ENCODE measurements around the gene RTN1.

Gene RTN1

DNA sequence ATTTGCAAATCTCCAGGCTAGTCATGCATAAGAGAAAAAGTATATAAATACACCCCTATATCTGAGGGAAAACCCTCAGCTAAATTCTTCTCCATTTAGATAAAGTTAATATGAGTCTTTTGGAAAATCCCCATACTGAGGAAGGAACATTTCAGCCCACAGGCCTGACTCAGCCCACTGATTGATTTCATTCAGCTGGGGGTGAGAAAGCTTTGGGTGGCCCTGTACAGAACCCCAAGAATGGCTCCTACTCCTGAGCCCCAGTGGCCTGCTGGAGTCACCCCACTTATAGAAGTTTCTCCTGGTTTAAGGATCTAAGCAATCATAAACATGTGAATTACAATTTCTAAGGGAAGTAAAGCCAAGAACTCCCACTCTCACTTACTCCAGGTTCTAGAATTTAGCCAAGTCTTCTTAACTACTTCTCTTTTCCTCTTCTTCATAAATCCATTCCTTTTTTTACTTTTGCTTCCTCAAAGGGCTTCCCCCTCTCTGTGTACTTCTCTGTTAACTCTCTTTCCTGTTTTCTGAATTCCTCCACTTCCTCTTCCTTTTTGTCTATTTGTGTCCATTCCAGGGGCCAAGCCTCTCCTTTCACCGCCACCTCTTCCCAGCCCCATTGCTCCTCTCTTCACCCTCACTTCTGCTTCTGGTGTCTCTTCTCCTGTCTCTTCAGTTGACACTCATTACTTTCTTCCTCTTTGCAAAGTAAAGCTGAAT is 21.0 kb downstream of the RTN1 start:
- no peak for DNase-seq

- DNase-seq, result no peak
These were observed 21.9 kb downstream of the RTN1 start for GRCh38 chr14:59848671-59849070.

DNA sequence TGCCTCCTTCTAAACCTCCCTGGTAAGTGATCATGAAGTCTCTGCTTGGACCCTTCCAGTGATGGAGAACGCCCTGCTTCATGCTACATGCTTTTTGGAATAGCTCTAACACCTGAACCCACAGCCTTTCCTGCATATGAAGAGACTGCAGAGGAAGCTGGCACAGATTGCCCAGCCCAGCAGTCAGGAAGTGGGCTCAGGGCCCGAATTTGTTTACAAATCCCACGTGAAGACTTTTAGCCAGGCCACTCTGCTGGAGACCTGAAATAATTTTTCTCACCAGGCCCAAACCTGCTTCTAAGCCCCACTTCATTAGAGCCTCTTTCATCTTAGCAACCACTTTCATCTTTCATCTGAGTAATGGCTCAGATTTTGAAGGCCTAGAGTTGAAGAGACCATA is 22.9 kb downstream of the RTN1 start:
- DNase-seq, result no peak

DNA sequence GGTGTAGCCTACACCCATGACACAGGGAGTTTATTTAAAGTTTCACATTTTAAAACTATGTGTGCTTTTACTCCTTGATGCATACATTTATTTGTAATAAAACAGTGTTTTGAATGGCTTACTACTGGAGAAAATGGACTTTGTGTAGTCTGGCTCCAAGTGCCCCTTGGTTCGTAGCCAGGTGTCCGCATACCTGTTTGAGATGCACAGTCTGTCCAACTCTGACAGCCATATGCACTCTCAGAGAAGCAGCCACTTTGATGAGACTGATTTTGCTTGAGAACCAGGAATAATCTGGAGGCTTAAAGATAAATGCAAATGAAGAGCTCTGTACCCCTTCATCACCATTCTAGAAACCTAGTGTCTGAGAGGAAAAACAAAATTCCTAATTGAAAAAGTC is 24.0 kb downstream of the RTN1 start:
- no peak for DNase-seq

GRCh38 chr14:59845245-59845644 is 25.3 kb downstream of the RTN1 start:
- DNase-seq, result no peak

- no peak for DNase-seq
These were observed 26.3 kb downstream of the RTN1 start for GRCh38 chr14:59844186-59844812.

GRCh38 chr14:59836116-59836515 is 34.5 kb downstream of the RTN1 start:
- no peak for DNase-seq

- DNase-seq, result no peak
These were observed 37.8 kb downstream of the RTN1 start for GRCh38 chr14:59832653-59833294.

GRCh38 chr14:59831121-59831730 is 39.4 kb downstream of the RTN1 start:
- no peak for DNase-seq

- no peak for DNase-seq
These were observed 40.2 kb downstream of the RTN1 start for GRCh38 chr14:59830338-59830734.

GRCh38 chr14:59829469-59830337 is 40.9 kb downstream of the RTN1 start:
- DNase-seq, result no peak

DNA sequence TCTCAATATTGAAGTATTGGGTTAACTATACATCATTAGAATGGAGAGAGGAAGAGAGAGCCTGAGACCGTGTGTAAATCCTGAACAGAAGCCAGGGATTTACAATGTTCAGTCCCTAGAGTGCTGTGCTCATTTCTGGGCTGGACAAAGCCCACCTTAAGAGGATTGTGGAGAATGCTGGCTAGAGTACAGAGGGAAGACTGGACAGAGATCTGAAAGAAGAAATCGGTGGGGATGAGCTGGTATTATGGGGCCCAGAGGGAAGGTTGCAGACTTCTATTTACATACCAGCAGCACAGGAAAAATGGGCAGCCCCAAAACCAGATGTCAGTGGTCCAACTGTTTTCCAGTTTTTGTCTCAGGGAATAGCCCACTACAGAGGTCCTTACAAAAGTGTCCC is 42.3 kb downstream of the RTN1 start:
- DNase-seq, result no peak

GRCh38 chr14:59827401-59827800 is 43.2 kb downstream of the RTN1 start:
- DNase-seq, result no peak

GRCh38 chr14:59826150-59826549 is 44.4 kb downstream of the RTN1 start:
- DNase-seq, result no peak

DNA sequence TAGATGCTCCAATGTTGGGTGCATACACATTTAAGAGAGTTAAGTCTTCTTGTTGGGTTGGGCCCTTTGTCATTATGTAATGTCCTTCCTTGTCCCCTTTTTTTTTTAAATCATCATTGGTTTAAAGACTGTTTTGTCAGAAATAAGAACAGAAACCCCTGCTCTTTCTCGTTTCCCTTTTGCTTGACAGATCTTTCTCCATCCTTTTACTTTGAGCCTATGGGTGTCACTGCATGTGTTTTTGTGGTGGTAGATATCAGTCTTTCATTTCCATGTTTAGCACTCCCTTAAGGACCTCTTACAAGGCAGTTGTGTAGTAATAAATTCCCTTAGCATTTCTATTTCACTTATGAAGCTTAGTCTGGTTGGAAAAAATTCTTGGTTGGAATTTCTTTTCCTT is 47.4 kb downstream of the RTN1 start:
- no peak for DNase-seq

DNA sequence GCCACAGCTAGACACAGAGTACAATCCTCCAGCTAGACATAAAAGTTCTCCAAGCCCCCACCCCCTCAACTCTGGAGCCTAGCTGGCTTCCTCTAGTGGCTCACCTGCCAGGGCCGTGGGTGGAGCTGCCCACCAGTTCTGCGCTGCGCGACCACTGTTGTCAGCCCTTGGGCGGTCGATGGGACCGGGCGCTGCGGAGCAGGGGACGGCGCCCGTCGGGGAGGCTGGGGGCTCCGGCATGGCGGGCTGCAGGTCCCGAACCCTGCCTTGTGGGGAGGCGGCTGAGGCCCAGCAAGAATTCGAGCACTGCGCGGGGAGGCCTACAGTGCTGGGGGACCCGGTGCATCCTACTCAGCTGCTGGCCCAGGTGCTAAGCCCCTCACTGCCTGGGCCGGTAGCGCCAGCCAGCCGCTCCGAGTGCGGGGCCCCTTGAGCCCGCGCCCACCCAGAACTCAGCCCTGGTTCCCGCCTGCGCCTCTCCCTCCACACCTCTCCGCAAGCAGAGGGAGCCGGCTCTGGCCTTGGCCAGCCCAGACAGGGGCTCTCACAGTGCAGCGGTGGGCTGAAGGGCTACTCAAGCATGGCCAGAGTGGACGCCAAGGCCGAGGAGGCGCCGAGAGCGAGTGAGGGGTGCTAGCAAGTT is 51.0 kb downstream of the RTN1 start:
- no peak for DNase-seq

- no peak for DNase-seq
These were observed 53.6 kb downstream of the RTN1 start for GRCh38 chr14:59816941-59817340.

DNA sequence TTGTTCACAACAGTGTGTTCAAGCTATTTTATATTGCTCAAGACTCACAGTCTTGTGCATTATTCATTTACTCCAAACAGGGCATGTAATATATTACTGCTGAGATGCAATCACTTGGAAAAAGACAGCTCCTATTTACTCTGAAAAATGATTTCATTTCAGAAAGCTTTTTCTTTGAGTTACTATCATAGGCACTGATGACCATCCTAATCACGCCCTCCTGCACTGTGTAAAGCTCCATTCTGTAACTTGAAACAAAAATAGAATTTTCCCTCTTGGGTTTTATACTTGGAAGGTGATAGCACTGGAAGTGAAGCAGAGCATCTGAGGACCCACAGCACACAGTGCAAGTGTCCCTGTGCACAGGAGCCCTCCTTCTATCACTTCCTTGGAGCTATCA is 55.6 kb downstream of the RTN1 start:
- DNase-seq, result no peak

- no peak for DNase-seq
These were observed 58.8 kb downstream of the RTN1 start for GRCh38 chr14:59811815-59812214.

DNA sequence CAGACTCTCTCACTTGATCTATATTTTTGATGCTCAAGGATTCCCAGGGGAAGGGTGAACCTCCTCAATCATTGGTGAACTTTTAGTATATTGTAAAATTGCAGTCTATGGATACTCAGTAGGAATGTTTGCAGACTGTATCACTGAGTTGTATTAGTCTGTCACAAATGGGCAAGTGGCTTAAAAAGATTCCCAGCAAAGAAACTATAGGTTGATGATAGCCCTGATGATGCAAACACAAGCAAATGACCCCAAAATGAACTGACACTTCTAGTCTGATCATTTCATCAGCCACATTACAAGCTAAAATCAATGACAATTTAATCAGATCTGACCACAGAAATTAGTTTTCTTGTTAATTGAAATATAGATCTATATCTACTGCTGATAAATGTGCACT is 59.5 kb downstream of the RTN1 start:
- no peak for DNase-seq

- no peak for DNase-seq
These were observed 67.5 kb downstream of the RTN1 start for GRCh38 chr14:59803052-59803540.

DNA sequence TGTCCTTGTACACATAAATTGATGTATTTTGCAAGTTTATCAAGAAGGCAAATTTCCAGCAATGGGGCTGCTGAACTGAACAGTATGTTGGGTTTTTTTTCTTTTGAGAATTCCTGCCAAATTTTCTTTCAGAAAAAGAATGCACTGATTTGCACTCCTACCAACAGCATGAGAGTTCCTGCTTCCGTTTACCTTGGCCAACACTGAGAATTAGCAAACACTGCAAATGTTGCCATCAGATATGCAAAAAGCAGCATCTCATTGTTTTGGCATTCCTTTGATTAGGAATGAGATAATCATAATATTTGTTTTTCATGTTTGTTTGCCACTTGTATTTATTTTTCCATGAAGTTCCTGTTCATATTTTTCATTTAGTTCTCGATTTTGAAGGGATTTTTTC is 82.4 kb downstream of the RTN1 start:
- DNase-seq, result no peak

Measured in CD4-positive, alpha-beta T cell treated with Interleukin-6 for 4 hours (primary cell).